Measurements from ENCODE around the gene MYPOP. TPM values are rescaled to one million over a fixed set of nuclear protein-coding genes. Genes with fewer than 3 reads are reported as not detected.

MYPOP gene
- total RNA-seq, 4 donors from 2014 or later = 5.5 to 26.9 (median 8.9) TPM

GRCh38 chr19:45842198-45842597 lies 60.2 kb downstream of the MYPOP start:
- no peak overlapping the region for H3K4me3 ChIP-seq
- H3K27ac ChIP-seq = no peak overlapping the region
- no peaks in the 10 kb centered on the region for H3K4me1 ChIP-seq
- no peak for DNase-seq
- intact Hi-C loops (cut with DNase I; ENCODE audit: low total_unique reads) = no loop called here
- H3K36me3 ChIP-seq = peaks cover 0 to 87% (median 43%) of the 10 kb centered on the region in 4 donors
- H3K27me3 ChIP-seq = no peaks in the 10 kb centered on the region
- WGBS, 2 donors (ENCODE audit: low coverage in 1 of 2) = 96% methylated on average over 14 of the region's 14 CpGs; no CpG with 5 or more reads in 1 of the 2 donors
- in situ Hi-C loops (cut with MboI; ENCODE audit: low pct_ligation_motif_present in 1 of 4, low pct_unique_long_range_greater_than_20kb in 1 of 4, low sequenced_read_pairs in 3 of 4) = no loop called here
- TF ChIP-seq CTCF (IDR thresholded peaks at IDR 0.05) (no peak), EP300 (IDR thresholded peaks at IDR 0.05; ENCODE audit: low read depth) (no peak), POLR2AphosphoS5 (IDR thresholded peaks at IDR 0.05) (no peak), POLR2A (IDR thresholded peaks at IDR 0.05) (no peak)
- H3K9me3 ChIP-seq = no peaks in the 10 kb centered on the region

Other genes with a start within 250 kb of the MYPOP start
- 10 to 100 TPM; 10.1 to 40.4 (median 14.1) TPM for gene GIPR, start 234.4 kb downstream of the MYPOP start, total RNA-seq
- 100 to 1,000 TPM in 2 of 4 donors, 10 to 100 TPM in 2; 39.3 to 407 (median 93.4) TPM for gene SNRPD2, start 210.7 kb downstream of the MYPOP start, total RNA-seq
- 10 to 100 TPM in 1 of 4 donors, 1 to 10 TPM in 2, under 1 TPM in 1; 0.75 to 17.3 (median 7.2) TPM for gene QPCTL, start 209.9 kb downstream of the MYPOP start, total RNA-seq
- gene FBXO46, start 171.7 kb downstream of the MYPOP start, total RNA-seq = 10 to 100 TPM; 14.1 to 40.8 (median 19.6) TPM
- not detected for gene MEIOSIN, start 169.2 kb downstream of the MYPOP start, total RNA-seq
- 10 to 100 TPM in 2 of 4 donors, 1 to 10 TPM in 2; 6.7 to 40.4 (median 9.7) TPM for gene SIX5, start 133.4 kb downstream of the MYPOP start, total RNA-seq
- gene DMPK, start 120.1 kb downstream of the MYPOP start, total RNA-seq = 100 to 1,000 TPM in 2 of 4 donors, 10 to 100 TPM in 2; 19.1 to 237 (median 69.2) TPM
- gene DMWD, start 109.8 kb downstream of the MYPOP start, total RNA-seq = 10 to 100 TPM; 26.8 to 72.9 (median 54.8) TPM
- gene RSPH6A, start 87.3 kb downstream of the MYPOP start, total RNA-seq = 1 to 10 TPM in 1 of 4 donors, not detected in 3; 1.1 TPM
- gene SYMPK, start 39.5 kb downstream of the MYPOP start, total RNA-seq = 100 to 1,000 TPM in 2 of 4 donors, 10 to 100 TPM in 2; 35.2 to 189 (median 81.9) TPM
- gene FOXA3, start 38.3 kb downstream of the MYPOP start, total RNA-seq = 10 to 100 TPM in 2 of 4 donors, 1 to 10 TPM in 2; 1.9 to 24.4 (median 9.2) TPM
- 10 to 100 TPM; 24.9 to 34.1 (median 29.5) TPM for gene IRF2BP1, start 16.5 kb downstream of the MYPOP start, total RNA-seq
- not detected for gene NANOS2, start 12.2 kb upstream of the MYPOP start, total RNA-seq
- gene NOVA2, start 71.3 kb upstream of the MYPOP start, total RNA-seq = 1 to 10 TPM in 1 of 4 donors, under 1 TPM in 2, not detected in 1; 0.41 to 2.2 (median 1.00) TPM
- 10 to 100 TPM in 2 of 4 donors, 1 to 10 TPM in 2; 7.8 to 18.7 (median 10.6) TPM for gene CCDC61, start 92.9 kb upstream of the MYPOP start, total RNA-seq
- not detected for gene PGLYRP1, start 120.4 kb upstream of the MYPOP start, total RNA-seq
- gene IGFL4, start 138.4 kb upstream of the MYPOP start, total RNA-seq = not detected
- gene IGFL3, start 222.1 kb upstream of the MYPOP start, total RNA-seq = not detected
- not detected for gene IGFL2, start 245.6 kb upstream of the MYPOP start, total RNA-seq

Data from transverse colon (tissue), 4 donors.